GM10847 (cell line): ENCODE results near the gene MYH14.

Experiments
- POLR2A ChIP-seq: IDR thresholded peaks from 2 replicates; pipeline ENCODE4 v1.6.1; 2011; ENCODE audit not compliant: insufficient read length; ENCODE audit errors: extremely low read depth

Gene MYH14

GRCh38 chr19:50312967-50313811 lies 109.8 kb downstream of the MYH14 start:
- no peak for TF ChIP-seq POLR2A

- no peak for TF ChIP-seq POLR2A
These were observed 110.6 kb downstream of the MYH14 start for GRCh38 chr19:50313812-50314536.

DNA sequence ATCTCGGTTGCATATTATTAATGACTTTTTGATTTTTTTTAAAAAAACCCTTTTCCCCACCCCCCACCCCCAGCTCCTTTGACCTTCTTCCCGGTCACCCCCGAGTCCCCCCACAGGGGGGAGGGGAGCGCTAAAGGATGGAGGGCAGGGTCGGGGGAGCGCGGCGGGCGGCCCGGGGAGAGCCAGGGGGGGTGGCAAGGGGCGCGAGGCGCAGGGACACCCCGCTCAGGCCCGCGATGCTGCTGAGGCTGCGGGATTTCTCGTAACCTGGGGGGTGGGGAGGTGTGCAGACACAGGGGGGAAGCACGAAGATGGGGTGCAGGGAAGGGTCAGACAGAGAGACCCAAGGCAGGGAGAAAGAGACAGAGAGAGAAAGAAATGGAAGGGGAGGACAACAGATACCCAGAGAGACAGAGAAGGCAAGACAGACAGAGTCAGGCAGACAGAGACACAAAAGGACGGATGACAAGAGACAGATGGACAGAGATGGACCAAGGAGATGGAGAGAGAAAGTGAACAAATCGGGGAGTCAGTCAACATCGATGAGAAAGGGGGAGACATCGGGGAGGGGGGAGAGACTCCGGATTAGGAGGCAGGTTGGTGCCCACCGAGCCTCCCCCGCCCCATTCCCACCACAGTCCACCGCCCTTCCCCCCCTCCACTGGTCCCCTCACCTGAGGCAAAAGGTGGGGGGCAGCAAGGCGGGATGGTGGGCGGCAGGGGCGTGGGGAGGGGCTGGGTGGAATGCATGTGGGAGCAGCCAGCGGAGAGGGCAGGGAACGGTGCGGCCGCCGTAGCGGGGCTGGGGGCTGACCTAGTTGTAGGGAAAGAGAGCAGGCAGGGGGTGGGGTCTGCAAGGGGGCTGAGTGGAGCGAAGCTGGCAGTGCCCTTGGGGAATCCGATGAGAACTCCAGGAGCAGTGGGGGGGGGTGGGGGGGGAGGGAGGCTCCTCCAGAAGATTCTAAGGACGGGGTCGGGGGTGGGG lies 111.6 kb downstream of the MYH14 start:
- no peak for TF ChIP-seq POLR2A

DNA sequence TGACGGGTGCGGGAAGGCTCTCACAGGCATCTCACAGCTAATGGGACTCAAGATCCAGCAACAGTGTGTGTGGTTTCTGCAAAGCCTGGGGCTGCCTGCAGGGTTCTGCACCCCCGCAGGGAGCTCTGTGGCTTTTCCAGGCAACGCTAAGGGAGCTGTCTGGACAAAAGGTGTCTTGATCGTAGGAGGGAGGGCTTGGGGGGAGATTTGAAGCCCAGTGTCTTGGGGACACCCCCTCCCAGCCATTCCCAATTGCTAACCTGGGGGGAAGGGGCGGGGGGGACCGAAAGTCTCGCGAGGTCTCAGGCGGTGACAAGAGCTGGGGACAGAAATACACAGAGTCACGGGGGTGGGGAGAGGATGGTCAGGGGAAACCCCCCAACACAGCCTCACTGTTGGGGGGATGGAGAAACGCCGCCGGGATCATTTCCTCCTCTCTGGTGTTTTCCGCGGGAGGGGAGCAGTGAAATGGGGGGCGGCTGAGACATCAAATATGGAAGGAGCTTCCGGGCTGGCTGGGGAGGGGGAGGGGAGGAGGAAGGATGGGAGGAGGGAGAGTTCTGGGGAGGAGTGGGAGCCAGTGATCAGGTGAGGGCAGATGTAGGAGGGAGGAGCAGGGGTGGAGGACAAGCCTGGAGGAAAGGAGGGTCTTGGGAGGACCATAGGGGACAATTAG lies 112.5 kb downstream of the MYH14 start:
- no peak for TF ChIP-seq POLR2A

GRCh38 chr19:50317115-50317514 lies 113.7 kb downstream of the MYH14 start:
- TF ChIP-seq POLR2A: no peak

DNA sequence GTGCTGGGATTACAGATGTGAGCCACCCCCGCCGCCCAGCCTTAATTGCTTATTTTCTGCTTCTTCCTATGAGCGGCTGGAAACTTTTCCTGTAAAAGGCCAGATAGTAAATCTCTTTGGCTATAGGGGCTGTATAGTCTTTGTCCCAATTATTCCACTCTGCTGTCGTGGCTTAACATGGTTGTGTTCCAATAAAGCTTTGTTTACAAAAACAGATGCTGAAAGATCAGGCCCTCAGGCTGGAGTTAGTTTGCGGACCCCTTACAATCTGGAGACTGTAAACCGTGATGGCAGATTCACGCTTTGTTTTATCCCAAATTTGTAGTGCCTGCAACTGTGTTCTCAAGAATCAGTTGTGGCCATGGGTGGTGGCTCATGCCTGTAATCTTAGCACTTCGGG lies 115.0 kb downstream of the MYH14 start:
- TF ChIP-seq POLR2A: no peak

GRCh38 chr19:50319156-50319555 lies 115.7 kb downstream of the MYH14 start:
- no peak for TF ChIP-seq POLR2A

GRCh38 chr19:50320051-50320450 lies 116.6 kb downstream of the MYH14 start:
- TF ChIP-seq POLR2A: no peak

DNA sequence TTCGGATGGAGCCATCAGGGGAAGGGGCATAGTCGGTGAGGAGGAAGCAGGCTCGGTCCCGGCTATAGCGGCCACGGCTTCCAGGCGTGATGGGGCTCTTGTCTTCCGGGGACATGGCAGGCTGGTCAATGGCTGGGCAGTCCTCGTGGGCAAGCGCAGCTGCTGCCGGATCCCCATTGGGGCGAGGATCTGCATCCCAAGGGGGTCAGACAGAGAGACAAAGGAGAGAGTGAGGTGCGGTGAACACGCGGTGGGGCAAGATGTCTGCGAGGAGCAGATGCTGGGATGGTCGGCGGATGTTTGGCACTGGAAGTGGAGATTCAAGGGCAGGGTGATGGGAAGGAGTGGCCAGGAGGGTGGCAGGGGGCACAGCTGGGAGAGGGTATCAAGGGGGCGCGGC lies 117.2 kb downstream of the MYH14 start:
- no peak for TF ChIP-seq POLR2A

GRCh38 chr19:50321831-50322230 lies 118.4 kb downstream of the MYH14 start:
- no peak for TF ChIP-seq POLR2A

DNA sequence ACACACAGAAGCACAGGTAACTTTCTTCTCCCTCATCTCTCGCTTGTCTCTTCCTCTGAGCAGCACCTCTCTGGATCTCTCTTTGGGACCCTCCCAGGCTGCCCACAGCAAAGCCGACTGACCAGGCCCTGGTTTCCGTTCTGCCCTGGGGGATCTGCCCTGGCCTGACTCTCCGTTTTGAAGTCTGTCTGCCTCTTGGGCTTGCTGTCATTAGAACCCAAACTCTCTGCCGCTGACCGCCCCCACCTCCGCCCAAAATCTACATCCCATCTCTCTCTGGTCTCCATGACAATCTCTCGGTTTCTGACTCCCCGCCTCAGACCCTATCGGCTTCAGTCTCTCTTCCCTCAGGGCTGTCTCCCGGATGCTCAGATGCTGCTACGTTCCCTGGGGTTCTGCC lies 118.8 kb downstream of the MYH14 start:
- TF ChIP-seq POLR2A: no peak

DNA sequence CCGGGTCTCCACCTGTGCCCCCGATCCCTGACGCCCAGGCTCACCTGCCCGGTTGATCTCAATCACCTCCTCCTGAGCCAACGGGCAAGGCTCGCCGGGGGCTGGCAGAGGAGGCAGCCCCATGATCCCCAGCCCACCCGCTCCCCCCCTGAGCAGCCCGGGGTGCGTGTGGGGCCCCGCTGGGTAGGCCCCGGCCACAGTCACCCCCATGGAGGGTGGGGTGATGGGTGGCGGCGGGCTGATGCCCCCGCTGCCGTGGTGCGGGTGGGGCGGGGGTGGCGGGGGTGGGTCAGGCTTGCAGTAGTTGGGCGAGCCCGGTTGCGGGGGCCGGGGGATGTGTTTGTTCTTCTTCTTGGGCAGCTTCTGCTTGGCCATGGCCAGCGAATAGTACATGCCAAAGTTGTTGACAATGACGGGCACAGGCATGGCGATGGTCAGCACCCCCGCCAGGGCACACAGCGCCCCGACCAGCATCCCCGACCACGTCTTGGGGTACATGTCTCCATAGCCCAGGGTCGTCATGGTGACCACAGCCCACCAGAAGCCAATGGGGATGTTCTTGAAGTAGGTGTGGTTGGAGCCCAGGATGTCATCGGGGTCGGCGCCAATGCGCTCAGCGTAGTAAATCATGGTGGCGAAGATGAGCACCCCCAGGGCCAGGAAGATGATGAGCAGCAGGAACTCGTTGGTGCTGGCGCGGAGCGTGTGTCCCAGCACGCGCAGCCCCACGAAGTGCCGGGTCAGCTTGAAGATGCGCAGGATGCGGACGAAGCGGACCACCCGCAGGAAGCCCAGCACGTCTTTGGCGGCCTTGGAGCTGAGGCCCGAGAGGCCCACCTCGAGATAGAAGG lies 119.7 kb downstream of the MYH14 start:
- TF ChIP-seq POLR2A: no peak

DNA sequence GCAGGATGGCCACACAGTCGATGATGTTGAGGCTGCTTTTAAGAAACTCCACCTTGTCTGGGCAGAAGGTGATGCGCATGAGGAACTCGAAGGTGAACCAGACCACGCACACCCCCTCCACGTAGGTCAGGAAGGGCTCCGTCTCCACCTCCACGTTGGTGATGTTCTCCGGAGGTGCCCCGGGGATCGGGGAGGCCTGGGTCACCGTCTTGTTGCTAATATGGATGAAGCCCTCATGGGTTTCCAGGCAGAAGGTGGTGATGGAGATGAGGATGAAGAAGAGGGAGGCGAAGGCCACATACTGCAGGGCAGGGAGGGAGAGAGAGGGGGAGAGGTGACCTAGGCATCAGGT lies 120.3 kb downstream of the MYH14 start:
- no peak for TF ChIP-seq POLR2A

GRCh38 chr19:50324331-50324730 lies 120.9 kb downstream of the MYH14 start:
- no peak for TF ChIP-seq POLR2A

DNA sequence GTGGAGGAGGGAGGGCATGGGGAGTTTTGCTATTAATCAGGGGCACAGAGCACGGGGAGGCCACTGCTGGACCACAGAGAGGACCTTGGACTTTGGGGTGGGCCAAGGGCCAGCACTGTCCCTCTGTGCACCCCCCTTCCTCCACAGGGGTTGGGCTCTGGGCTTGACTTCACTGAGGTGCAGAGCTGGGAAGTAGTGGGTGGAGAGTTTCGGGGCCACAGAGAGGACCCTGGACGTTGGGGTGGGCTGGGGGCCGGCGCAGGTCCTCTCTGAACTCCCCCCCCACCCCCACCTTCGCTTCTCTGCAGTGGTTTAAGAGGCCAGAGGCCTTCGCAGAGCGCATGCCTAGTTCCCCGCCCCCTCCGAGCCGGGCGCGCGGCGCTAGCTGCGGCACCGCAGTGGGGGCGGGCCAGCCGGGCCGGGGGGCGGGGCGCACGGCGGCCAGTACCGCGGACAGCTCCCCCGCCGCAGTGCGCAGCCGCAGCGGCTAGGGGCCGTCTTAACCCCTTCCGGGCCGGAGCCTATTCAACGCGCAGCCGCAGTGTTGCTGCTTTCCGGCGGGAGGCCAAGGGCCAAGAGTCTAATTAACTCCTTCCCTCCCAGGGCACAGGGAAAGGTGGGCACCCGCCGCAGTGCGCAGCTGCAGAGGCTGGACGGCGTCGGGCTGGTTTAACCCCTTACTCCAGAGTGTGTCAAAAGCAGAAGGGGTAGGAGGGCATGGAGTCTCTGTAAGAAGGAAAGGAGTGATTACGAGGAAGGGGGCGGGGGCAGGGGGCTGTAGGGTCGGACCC lies 122.1 kb downstream of the MYH14 start:
- TF ChIP-seq POLR2A: no peak
